PC-3 (cell line): ENCODE measurements around the gene EDIL3. TPM values are rescaled to one million over a fixed set of nuclear protein-coding genes. Genes with fewer than 3 reads are reported as not detected.
A peak's percentile ranks its signal among the peaks of the same experiment; 100 is the strongest.

ENCODE experiments used
- ATAC-seq: fragments of 200-7000 bp; cut with Tn5 transposase; 2 replicates; pipeline ENCODE4 v1.9.1; 2020; ENCODE audit warnings: mild to moderate bottlenecking, moderate library complexity
- BruUV-seq: library from RNA; stranded (reverse); fragments of 400-500 nt; replicated peaks from 2 replicates; lab custom pipeline; 2021; lab: Mats Ljungman, UMichigan
- CTCF ChIA-PET: fragments of 300-600 bp; sonication (Branson Sonifier 250); formaldehyde crosslinking; loops from one replicate; lab custom pipeline; 2022; ENCODE audit warnings: antibody characterized with exemption; lab: Charles Lee
- POLR2A ChIA-PET: fragments of 300-600 bp; sonication (Branson Sonifier 250); formaldehyde crosslinking; loops from one replicate; lab custom pipeline; 2022; ENCODE audit warnings: antibody characterized with exemption; ENCODE audit not compliant: unreplicated experiment; lab: Charles Lee
- DNase-seq: peaks from one replicate; pipeline ENCODE4 v3.0.0-alpha.2; 2015
- H2AFZ ChIP-seq: fragments of 300-600 bp; sonication (generic); 2 replicates; pipeline ENCODE4 v1.6.0; 2016; ENCODE audit warnings: antibody characterized with exemption, low read length
- H3F3A ChIP-seq: fragments of 300-600 bp; sonication (generic); one replicate; pipeline ENCODE4 v1.6.0; 2017; ENCODE audit warnings: antibody characterized with exemption, low read length, control low read depth, mild to moderate bottlenecking; ENCODE audit not compliant: unreplicated experiment
- H3K27ac ChIP-seq: fragments of 300-600 bp; sonication (generic); 2 replicates; pipeline ENCODE4 v1.5.1; 2016; ENCODE audit warnings: mild to moderate bottlenecking, low read length
- H3K27me3 ChIP-seq: fragments of 300-600 bp; sonication (generic); 2 replicates; pipeline ENCODE4 v1.6.1; 2016; ENCODE audit warnings: low read length, mixed read lengths
- H3K36me3 ChIP-seq: fragments of 300-600 bp; sonication (generic); 2 replicates; pipeline ENCODE4 v1.6.1; 2016; ENCODE audit warnings: low read depth, mixed run types, low read length, mixed read lengths
- H3K4me1 ChIP-seq: fragments of 300-600 bp; sonication (generic); 2 replicates; pipeline ENCODE4 v1.5.1; 2016; ENCODE audit warnings: low read length; ENCODE audit not compliant: insufficient read depth
- H3K4me2 ChIP-seq: fragments of 300-600 bp; sonication (generic); 2 replicates; pipeline ENCODE4 v1.6.0; 2016; ENCODE audit warnings: low read length
- H3K4me3 ChIP-seq: fragments of 300-600 bp; sonication (generic); 2 replicates; pipeline ENCODE4 v1.5.1; 2016; ENCODE audit warnings: mild to moderate bottlenecking, low read length, mixed read lengths
- H3K79me2 ChIP-seq: fragments of 300-600 bp; sonication (generic); 2 replicates; pipeline ENCODE4 v1.6.1; 2017; ENCODE audit warnings: low read length, mixed read lengths
- H3K9ac ChIP-seq: fragments of 300-600 bp; sonication (generic); 2 replicates; pipeline ENCODE4 v1.6.0; 2016; ENCODE audit warnings: mild to moderate bottlenecking, low read length
- H3K9me2 ChIP-seq: fragments of 300-600 bp; sonication (generic); replicated peaks from 2 replicates; pipeline ENCODE4 v1.6.1; 2016; ENCODE audit warnings: mixed run types, low read length, mixed read lengths
- H3K9me3 ChIP-seq: fragments of 300-600 bp; sonication (generic); 2 replicates; pipeline ENCODE4 v1.6.1; 2016; ENCODE audit warnings: low read length, mixed read lengths
- H4K20me1 ChIP-seq: fragments of 300-600 bp; sonication (generic); 2 replicates; pipeline ENCODE4 v1.6.1; 2016; ENCODE audit warnings: low read length, mixed read lengths
- EZH2 ChIP-seq: fragments of 300-600 bp; sonication (generic); IDR thresholded peaks from one replicate; pipeline ENCODE4 v1.6.1; 2017; ENCODE audit warnings: antibody characterized with exemption, mild to moderate bottlenecking, low read length; ENCODE audit not compliant: unreplicated experiment
- EZH2phosphoT487 ChIP-seq: fragments of 300-600 bp; sonication (generic); IDR thresholded peaks from 2 replicates; pipeline ENCODE4 v1.6.1; 2018; ENCODE audit warnings: mild to moderate bottlenecking, antibody characterized with exemption, low read length, borderline replicate concordance
- intact Hi-C: fragments of 100-400 bp; cut with micrococcal nuclease; formaldehyde crosslinking; loops from 2 replicates; pipeline ENCODE4 v1.9.0; 2023
- total RNA-seq: library from RNA; depleted of rRNA; stranded (reverse); fragments of >200 nt; gene quantifications from 2 replicates; pipeline ENCODE4 v1.2.3, GENCODE V29; 2014
- TF ChIP-seq, protein P1 (sequence below): fragments of 300-600 bp; sonication (generic); conservative IDR thresholded peaks from 2 replicates; pipeline ENCODE4 v1.5.1; 2017; ENCODE audit warnings: antibody characterized with exemption, low read depth, mild to moderate bottlenecking, low read length

The EDIL3 gene
- total RNA-seq, 1 experiment from 2014 or later = 13.8 TPM

DNA sequence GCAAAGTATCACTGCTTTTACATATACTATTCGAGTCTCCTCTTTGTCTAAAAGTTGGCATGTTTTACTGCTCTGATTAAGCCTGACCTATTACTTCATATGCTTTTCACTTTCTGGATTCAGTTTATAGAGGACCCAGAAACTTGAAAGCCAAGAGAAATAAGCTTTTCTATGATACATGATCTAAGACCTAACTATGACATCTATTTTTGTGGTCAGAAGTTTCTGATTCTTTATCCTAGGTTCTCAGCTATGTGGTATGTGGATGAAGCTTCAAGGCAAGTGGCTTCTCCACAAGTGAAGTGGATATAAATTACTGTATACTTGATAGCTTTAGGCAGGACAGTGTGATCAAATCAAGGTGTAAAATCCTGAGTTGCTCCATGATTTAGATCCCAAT lies 6.3 kb downstream of the EDIL3 start:
- Histone ChIP-seq H3K9me2 (no peaks in the 10 kb centered on the region), H3K4me3 (no peak overlapping the region), H3F3A (no peaks in the 10 kb centered on the region), H4K20me1 (no peaks in the 10 kb centered on the region), H3K9me3 (no peaks in the 10 kb centered on the region), H3K4me1 (peaks cover 8% of the 10 kb centered on the region; the same call in 1 of the 2 replicates), H3K9ac (no peak overlapping the region), H3K4me2 (0 out of 2 replicates have a peak overlapping the region, but pooled peaks have one; percentile 8), H3K36me3 (no peaks in the 10 kb centered on the region), H3K27me3 (no peaks in the 10 kb centered on the region), H2AFZ (no peak overlapping the region), H3K27ac (no peak overlapping the region), H3K79me2 (peaks cover 29% of the 10 kb centered on the region; the same call in 1 of the 2 replicates)
- DNase-seq (no peak), ATAC-seq (no peak)
- POLR2A ChIA-PET = no interaction called here
- no TSS peak for BruUV-seq
- intact Hi-C loops = no loop called here
- TF ChIP-seq, protein P1, sequence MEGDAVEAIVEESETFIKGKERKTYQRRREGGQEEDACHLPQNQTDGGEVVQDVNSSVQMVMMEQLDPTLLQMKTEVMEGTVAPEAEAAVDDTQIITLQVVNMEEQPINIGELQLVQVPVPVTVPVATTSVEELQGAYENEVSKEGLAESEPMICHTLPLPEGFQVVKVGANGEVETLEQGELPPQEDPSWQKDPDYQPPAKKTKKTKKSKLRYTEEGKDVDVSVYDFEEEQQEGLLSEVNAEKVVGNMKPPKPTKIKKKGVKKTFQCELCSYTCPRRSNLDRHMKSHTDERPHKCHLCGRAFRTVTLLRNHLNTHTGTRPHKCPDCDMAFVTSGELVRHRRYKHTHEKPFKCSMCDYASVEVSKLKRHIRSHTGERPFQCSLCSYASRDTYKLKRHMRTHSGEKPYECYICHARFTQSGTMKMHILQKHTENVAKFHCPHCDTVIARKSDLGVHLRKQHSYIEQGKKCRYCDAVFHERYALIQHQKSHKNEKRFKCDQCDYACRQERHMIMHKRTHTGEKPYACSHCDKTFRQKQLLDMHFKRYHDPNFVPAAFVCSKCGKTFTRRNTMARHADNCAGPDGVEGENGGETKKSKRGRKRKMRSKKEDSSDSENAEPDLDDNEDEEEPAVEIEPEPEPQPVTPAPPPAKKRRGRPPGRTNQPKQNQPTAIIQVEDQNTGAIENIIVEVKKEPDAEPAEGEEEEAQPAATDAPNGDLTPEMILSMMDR = no peak
- TF ChIP-seq EZH2phosphoT487 (no peak), EZH2 (no peak)
- CTCF ChIA-PET = no interaction called here

GRCh38 chr5:84376346-84376745 lies 8.3 kb downstream of the EDIL3 start:
- H3K9ac ChIP-seq = no peak overlapping the region
- no peaks in the 10 kb centered on the region for H3K36me3 ChIP-seq
- ATAC-seq (no peak), DNase-seq (no peak)
- H3K27ac ChIP-seq = no peak overlapping the region
- no peaks in the 10 kb centered on the region for H3K9me3 ChIP-seq
- BruUV-seq = no TSS peak
- peaks cover 8% of the 10 kb centered on the region; the same call in 1 of the 2 replicates for H3K4me1 ChIP-seq
- no peaks in the 10 kb centered on the region for H3K27me3 ChIP-seq
- ChIA-PET POLR2A (no interaction called here), CTCF (no interaction called here)
- H2AFZ ChIP-seq = no peak overlapping the region
- H3F3A ChIP-seq = no peaks in the 10 kb centered on the region
- no peaks in the 10 kb centered on the region for H3K9me2 ChIP-seq
- intact Hi-C loops = no loop called here
- H3K79me2 ChIP-seq = peaks cover 8% of the 10 kb centered on the region; the same call in 1 of the 2 replicates
- H4K20me1 ChIP-seq = no peaks in the 10 kb centered on the region
- no peak overlapping the region for H3K4me2 ChIP-seq
- TF ChIP-seq, protein P1 = no peak
- no peak for TF ChIP-seq EZH2
- no peak for TF ChIP-seq EZH2phosphoT487
- no peak overlapping the region for H3K4me3 ChIP-seq

- Histone ChIP-seq H3K27ac (no peak overlapping the region), H3K79me2 (0 out of 2 replicates have a peak, but pooled peaks cover 7% of the 10 kb centered on the region), H3K9ac (no peak overlapping the region), H3F3A (no peaks in the 10 kb centered on the region), H3K4me3 (no peak overlapping the region), H3K9me2 (no peaks in the 10 kb centered on the region), H3K9me3 (no peaks in the 10 kb centered on the region), H4K20me1 (no peaks in the 10 kb centered on the region), H3K4me2 (no peak overlapping the region), H2AFZ (no peak overlapping the region), H3K27me3 (no peaks in the 10 kb centered on the region), H3K4me1 (peaks cover 4% of the 10 kb centered on the region; the same call in 1 of the 2 replicates), H3K36me3 (no peaks in the 10 kb centered on the region)
- BruUV-seq = no TSS peak
- DNase-seq (no peak), ATAC-seq (no peak)
- POLR2A ChIA-PET = no interaction called here
- TF ChIP-seq, protein P1 = no peak
- TF ChIP-seq EZH2phosphoT487 (no peak), EZH2 (no peak)
- CTCF ChIA-PET = no interaction called here
- intact Hi-C loops = no loop called here
These were observed 10.1 kb downstream of the EDIL3 start for GRCh38 chr5:84374568-84374967.
